ENCODE measurements around the gene TASP1. TPM values are rescaled to one million over a fixed set of nuclear protein-coding genes. Genes with fewer than 3 reads are reported as not detected.

Gene TASP1
- total RNA-seq, 4 donors from 2014 or later, result 1.7 to 4.2 (median 2.7) TPM

DNA sequence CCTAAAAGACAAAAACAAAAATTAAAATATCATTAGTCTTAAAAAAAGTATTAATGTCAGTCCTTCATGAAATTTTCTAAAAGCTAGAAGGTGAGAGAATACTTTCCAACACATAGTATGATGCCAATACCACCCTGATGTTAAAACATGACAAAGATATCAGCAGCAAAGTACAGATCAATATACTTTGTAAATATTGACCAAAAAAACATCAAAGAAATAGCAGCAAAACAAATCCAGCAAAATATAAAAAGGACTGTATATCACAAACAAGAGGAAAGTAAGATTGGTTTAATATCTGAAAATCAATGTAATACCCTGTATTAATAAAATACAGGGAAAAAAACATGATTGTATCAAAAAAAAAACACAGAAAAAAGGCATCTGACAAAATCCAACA is 51.4 kb downstream of the TASP1 start:
- H3K36me3 ChIP-seq, result peaks cover 0 to 6% of the 10 kb centered on the region in 2 donors
- TF ChIP-seq POLR2A (IDR thresholded peaks at IDR 0.05), result no peak
- TF ChIP-seq, protein P1, sequence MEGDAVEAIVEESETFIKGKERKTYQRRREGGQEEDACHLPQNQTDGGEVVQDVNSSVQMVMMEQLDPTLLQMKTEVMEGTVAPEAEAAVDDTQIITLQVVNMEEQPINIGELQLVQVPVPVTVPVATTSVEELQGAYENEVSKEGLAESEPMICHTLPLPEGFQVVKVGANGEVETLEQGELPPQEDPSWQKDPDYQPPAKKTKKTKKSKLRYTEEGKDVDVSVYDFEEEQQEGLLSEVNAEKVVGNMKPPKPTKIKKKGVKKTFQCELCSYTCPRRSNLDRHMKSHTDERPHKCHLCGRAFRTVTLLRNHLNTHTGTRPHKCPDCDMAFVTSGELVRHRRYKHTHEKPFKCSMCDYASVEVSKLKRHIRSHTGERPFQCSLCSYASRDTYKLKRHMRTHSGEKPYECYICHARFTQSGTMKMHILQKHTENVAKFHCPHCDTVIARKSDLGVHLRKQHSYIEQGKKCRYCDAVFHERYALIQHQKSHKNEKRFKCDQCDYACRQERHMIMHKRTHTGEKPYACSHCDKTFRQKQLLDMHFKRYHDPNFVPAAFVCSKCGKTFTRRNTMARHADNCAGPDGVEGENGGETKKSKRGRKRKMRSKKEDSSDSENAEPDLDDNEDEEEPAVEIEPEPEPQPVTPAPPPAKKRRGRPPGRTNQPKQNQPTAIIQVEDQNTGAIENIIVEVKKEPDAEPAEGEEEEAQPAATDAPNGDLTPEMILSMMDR (IDR thresholded peaks at IDR 0.05 in 4 of 5, conservative IDR thresholded peaks at IDR 0.05 in 1 of 5), result no peak

GRCh38 chr20:13586133-13586532 is 52.6 kb downstream of the TASP1 start:
- TF ChIP-seq, protein P1 (IDR thresholded peaks at IDR 0.05 in 4 of 5, conservative IDR thresholded peaks at IDR 0.05 in 1 of 5), result no peak
- TF ChIP-seq POLR2A (IDR thresholded peaks at IDR 0.05), result no peak
- H3K4me3 ChIP-seq, result no peak overlapping the region
- no peaks in the 10 kb centered on the region for H3K4me1 ChIP-seq
- DNase-seq, result no peak
- in situ Hi-C loops (cut with MboI; ENCODE audit: low sequenced_read_pairs in 4 of 4) (no loop called here), intact Hi-C loops (cut with DNase I; ENCODE audit: low total_unique reads) (no loop called here)
- H3K36me3 ChIP-seq, result peaks cover 0 to 6% of the 10 kb centered on the region in 2 donors
- H3K27ac ChIP-seq, result no peak overlapping the region
- no peak for ATAC-seq
- no peaks in the 10 kb centered on the region for H3K9me3 ChIP-seq
- H3K27me3 ChIP-seq, result no peaks in the 10 kb centered on the region

More for the DNA sequence above, 51.4 kb downstream of the TASP1 start:
- DNase-seq (no peak), ATAC-seq (no peak)
- H3K27ac ChIP-seq, result no peak overlapping the region
- no peaks in the 10 kb centered on the region for H3K9me3 ChIP-seq
- intact Hi-C loops (cut with DNase I; ENCODE audit: low total_unique reads) (no loop called here), in situ Hi-C loops (cut with MboI; ENCODE audit: low sequenced_read_pairs in 4 of 4) (no loop called here)
- H3K4me1 ChIP-seq, result no peaks in the 10 kb centered on the region
- H3K27me3 ChIP-seq, result no peaks in the 10 kb centered on the region
- no peak overlapping the region for H3K4me3 ChIP-seq

DNA sequence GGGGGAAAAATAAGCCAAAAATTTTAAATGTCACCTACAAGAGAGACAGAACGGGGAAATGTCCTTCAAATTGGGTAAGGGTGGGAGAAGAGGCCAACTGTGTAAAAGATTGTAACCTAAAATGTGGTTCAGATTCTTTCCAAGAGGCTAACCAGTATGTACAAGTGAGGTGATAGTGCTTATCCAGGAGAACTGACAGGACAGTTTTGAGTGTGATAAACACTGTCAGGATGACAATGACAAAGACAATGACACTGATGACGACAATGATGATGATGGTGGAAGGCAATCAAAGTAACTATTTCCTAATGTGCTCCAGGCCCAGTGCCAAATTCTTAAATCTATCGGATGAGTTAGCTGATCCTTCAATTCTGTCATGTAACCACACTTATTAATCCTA is 57.3 kb downstream of the TASP1 start:
- TF ChIP-seq POLR2A (IDR thresholded peaks at IDR 0.05), result no peak
- TF ChIP-seq, protein P1 (IDR thresholded peaks at IDR 0.05 in 4 of 5, conservative IDR thresholded peaks at IDR 0.05 in 1 of 5), result no peak
- in situ Hi-C loops (cut with MboI; ENCODE audit: low sequenced_read_pairs in 4 of 4) (no loop called here), intact Hi-C loops (cut with DNase I; ENCODE audit: low total_unique reads) (no loop called here)
- H3K27ac ChIP-seq, result no peak overlapping the region
- no peaks in the 10 kb centered on the region for H3K4me1 ChIP-seq
- no peak for DNase-seq
- no peak for ATAC-seq
- peaks cover 0 to 3% of the 10 kb centered on the region in 2 donors for H3K36me3 ChIP-seq
- H3K27me3 ChIP-seq, result no peaks in the 10 kb centered on the region
- no peaks in the 10 kb centered on the region for H3K9me3 ChIP-seq
- H3K4me3 ChIP-seq, result no peak overlapping the region

- ATAC-seq (no peak), DNase-seq (no peak)
- Histone ChIP-seq H3K4me3 (no peak overlapping the region), H3K9me3 (no peaks in the 10 kb centered on the region), H3K27me3 (no peaks in the 10 kb centered on the region), H3K27ac (no peak overlapping the region), H3K4me1 (no peaks in the 10 kb centered on the region), H3K36me3 (no peaks in the 10 kb centered on the region)
- in situ Hi-C loops (cut with MboI; ENCODE audit: low sequenced_read_pairs in 4 of 4) (no loop called here), intact Hi-C loops (cut with DNase I; ENCODE audit: low total_unique reads) (no loop called here)
- TF ChIP-seq, protein P1 (IDR thresholded peaks at IDR 0.05 in 4 of 5, conservative IDR thresholded peaks at IDR 0.05 in 1 of 5), result no peak
- no peak for TF ChIP-seq POLR2A (IDR thresholded peaks at IDR 0.05)
These were observed 58.0 kb downstream of the TASP1 start for GRCh38 chr20:13580707-13581106.

GRCh38 chr20:13574071-13574470 is 64.7 kb downstream of the TASP1 start:
- intact Hi-C loops (cut with DNase I; ENCODE audit: low total_unique reads) (no loop called here), in situ Hi-C loops (cut with MboI; ENCODE audit: low sequenced_read_pairs in 4 of 4) (loop anchor here in 1 of 4 donors (25.0 kb wide), 1 partner anchor 462 kb away; no protein-coding TSS in a partner anchor)
- H3K4me3 ChIP-seq, result no peak overlapping the region
- H3K27me3 ChIP-seq, result no peaks in the 10 kb centered on the region
- no peaks in the 10 kb centered on the region for H3K36me3 ChIP-seq
- no peak overlapping the region for H3K27ac ChIP-seq
- ATAC-seq (no peak), DNase-seq (no peak)
- H3K4me1 ChIP-seq, result no peaks in the 10 kb centered on the region
- H3K9me3 ChIP-seq, result no peaks in the 10 kb centered on the region
- TF ChIP-seq, protein P1 (IDR thresholded peaks at IDR 0.05 in 4 of 5, conservative IDR thresholded peaks at IDR 0.05 in 1 of 5), result no peak
- no peak for TF ChIP-seq POLR2A (IDR thresholded peaks at IDR 0.05)

Measured in gastrocnemius medialis (tissue), 4 donors.